HCT116 (cell line): Measurements from ENCODE around the gene ZNF213. TPM values are rescaled to one million over a fixed set of nuclear protein-coding genes. Genes with fewer than 3 reads are reported as not detected.

Experiments used
- ATAC-seq: fragments of 200-7000 bp; cut with Tn5 transposase; 2 replicates; pipeline ENCODE4 v1.9.1; 2020; ENCODE audit warnings: mild to moderate bottlenecking, moderate library complexity
- BruUV-seq: library from RNA; stranded (reverse); fragments of 400-500 nt; replicated peaks from 2 replicates; lab custom pipeline; 2021; lab: Mats Ljungman, UMichigan
- CTCF ChIA-PET: fragments of 300-600 bp; sonication (Branson Sonifier 250); formaldehyde crosslinking; loops from one replicate; lab custom pipeline; 2021; ENCODE audit warnings: antibody characterized with exemption; lab: Charles Lee
- POLR2A ChIA-PET: fragments of 300-600, 350-600 bp; sonication (Branson Sonifier 250); formaldehyde crosslinking; loops from one replicate; lab custom pipeline; 2021; ENCODE audit warnings: antibody characterized with exemption; lab: Charles Lee
- RAD21 ChIA-PET, 2 experiments: fragments of 300-600 bp; sonication (Branson Sonifier 250); formaldehyde crosslinking; loops; one replicate each; lab custom pipeline; 2023; ENCODE audit warnings: low total read pairs in 2 of 2; ENCODE audit not compliant: uncharacterized antibody in 2 of 2, unreplicated experiment in 2 of 2, low non-redundant PET in 1 of 2; lab: Charles Lee
- DNase-seq: peaks from one replicate; pipeline ENCODE4 v3.0.0-alpha.2; 2010; ENCODE audit warnings: low read depth, low spot score
- H2AFZ ChIP-seq: fragments of 200-600 bp; shearing (Covaris generic), sonication (generic); 2 replicates; pipeline ENCODE4 v1.6.1; 2017; ENCODE audit warnings: low read depth, mixed run types, mixed read lengths, antibody characterized with exemption, low read length; ENCODE audit not compliant: poor library complexity, severe bottlenecking
- H3K27ac ChIP-seq: 2 replicates; pipeline ENCODE4 v1.5.1; 2012; ENCODE audit warnings: low read depth, low read length
- H3K27me3 ChIP-seq: fragments of 200-600 bp; sonication (generic); 2 replicates; pipeline ENCODE4 v1.6.1; 2016; ENCODE audit warnings: mixed run types, low read length, mixed read lengths; ENCODE audit not compliant: insufficient read depth
- H3K36me3 ChIP-seq, 2 experiments: fragments of 200-500 bp in 1 of 2; fragments of 200-600 bp in 1 of 2; sonication (Bioruptor generic) in 1 of 2; sonication (generic) in 1 of 2; 2 replicates each; pipeline versions ENCODE4 v1.5.1 to v1.6.1; 2014 to 2016; ENCODE audit warnings: low read length in 2 of 2, inconsistent platforms in 1 of 2, mixed read lengths in 1 of 2, mixed run types in 1 of 2; ENCODE audit not compliant: insufficient read depth in 2 of 2, control insufficient read depth in 1 of 2
- H3K4me1 ChIP-seq, 2 experiments: fragments of 200-600 bp in 1 of 2; sonication (generic) in 1 of 2; 2 replicates each; pipeline versions ENCODE4 v1.5.1 to v1.6.1; 2012 to 2017; ENCODE audit warnings: low read length in 2 of 2, inconsistent platforms in 1 of 2, mild to moderate bottlenecking in 1 of 2, mixed read lengths in 1 of 2, mixed run types in 1 of 2, moderate library complexity in 1 of 2; ENCODE audit not compliant: insufficient read depth in 2 of 2, control insufficient read depth in 1 of 2
- H3K4me2 ChIP-seq: fragments of 200-600 bp; sonication (generic); 2 replicates; pipeline ENCODE4 v1.6.1; 2017; ENCODE audit warnings: mixed run types, low read length, mixed read lengths
- H3K4me3 ChIP-seq, 2 experiments: fragments of 200-600 bp in 1 of 2; sonication (generic) in 1 of 2; replicated peaks in 1 of 2; 2 replicates each; pipeline ENCODE4 v1.5.1; 2011 to 2016; ENCODE audit warnings: low read length in 2 of 2, control low read depth in 1 of 2, low read depth in 1 of 2, mild to moderate bottlenecking in 1 of 2, mixed read lengths in 1 of 2, mixed run types in 1 of 2
- H3K79me2 ChIP-seq: fragments of 200-600 bp; sonication (generic); 2 replicates; pipeline ENCODE4 v1.6.1; 2017; ENCODE audit warnings: mild to moderate bottlenecking, mixed run types, low read length, moderate library complexity, mixed read lengths; ENCODE audit not compliant: insufficient read depth
- H3K9ac ChIP-seq: fragments of 200-600 bp; sonication (generic); 2 replicates; pipeline ENCODE4 v1.6.1; 2016; ENCODE audit warnings: low read length, mixed read lengths
- H3K9me2 ChIP-seq: fragments of 200-600 bp; sonication (generic), shearing (Covaris generic); 2 replicates; pipeline ENCODE4 v1.6.1; 2017; ENCODE audit warnings: mixed run types, mild to moderate bottlenecking, moderate library complexity; ENCODE audit not compliant: insufficient read depth
- H3K9me3 ChIP-seq, 2 experiments: fragments of 200-500 bp in 1 of 2; fragments of 200-600 bp in 1 of 2; sonication (Bioruptor generic) in 1 of 2; sonication (generic) in 1 of 2; 2 replicates each; pipeline ENCODE4 v1.6.1; 2014 to 2017; ENCODE audit warnings: low read length in 2 of 2, mixed read lengths in 2 of 2, inconsistent platforms in 1 of 2, low read depth in 1 of 2, mild to moderate bottlenecking in 1 of 2, mixed run types in 1 of 2, moderate library complexity in 1 of 2; ENCODE audit not compliant: control insufficient read depth in 1 of 2, insufficient read depth in 1 of 2
- H4K20me1 ChIP-seq: fragments of 200-600 bp; sonication (generic), shearing (Covaris generic); 2 replicates; pipeline ENCODE4 v1.6.1; 2017; ENCODE audit warnings: mixed run types, mild to moderate bottlenecking, moderate library complexity; ENCODE audit not compliant: insufficient read depth
- CEBPB ChIP-seq: IDR thresholded peaks from 2 replicates; pipeline ENCODE4 v1.6.1; 2012; ENCODE audit warnings: low read depth
- EGR1 ChIP-seq: IDR thresholded peaks from 2 replicates; pipeline ENCODE4 v1.6.1; 2012; ENCODE audit warnings: low read depth
- ELF1 ChIP-seq: IDR thresholded peaks from 2 replicates; pipeline ENCODE4 v1.6.1; 2012; ENCODE audit warnings: low read depth, borderline replicate concordance
- EZH2 ChIP-seq: fragments of 200-600 bp; sonication (generic); IDR thresholded peaks from 2 replicates; pipeline ENCODE4 v1.6.1; 2017; ENCODE audit warnings: antibody characterized with exemption, mixed run types
- EZH2phosphoT487 ChIP-seq: fragments of 200-600 bp; IDR thresholded peaks from 2 replicates; pipeline ENCODE4 v1.6.1; 2018; ENCODE audit warnings: antibody characterized with exemption, borderline replicate concordance
- FOSL1 ChIP-seq: IDR thresholded peaks from 2 replicates; pipeline ENCODE4 v1.6.1; 2012; ENCODE audit warnings: low read depth
- JUND ChIP-seq: IDR thresholded peaks from 2 replicates; pipeline ENCODE4 v1.6.1; 2012
- POLR2A ChIP-seq: IDR thresholded peaks from 2 replicates; pipeline ENCODE4 v1.7.0; 2011; ENCODE audit warnings: borderline replicate concordance; ENCODE audit not compliant: insufficient read depth, insufficient read length; ENCODE audit errors: extremely low read depth
- POLR2AphosphoS5 ChIP-seq: IDR thresholded peaks from 2 replicates; pipeline ENCODE4 v1.6.1; 2011; ENCODE audit warnings: mild to moderate bottlenecking, low read depth, low read length, moderate library complexity
- RAD21 ChIP-seq: IDR thresholded peaks from 2 replicates; pipeline ENCODE4 v1.6.1; 2012; ENCODE audit warnings: low read depth, mild to moderate bottlenecking
- SIN3A ChIP-seq: IDR thresholded peaks from 2 replicates; pipeline ENCODE4 v1.6.1; 2012; ENCODE audit warnings: low read depth
- SP1 ChIP-seq: IDR thresholded peaks from 2 replicates; pipeline ENCODE4 v1.6.1; 2012; ENCODE audit warnings: low read depth
- SRF ChIP-seq: IDR thresholded peaks from 2 replicates; pipeline ENCODE4 v1.6.1; 2012; ENCODE audit warnings: low read depth
- TCF7L2 ChIP-seq: IDR thresholded peaks from 2 replicates; pipeline ENCODE4 v1.7.0; 2011; ENCODE audit warnings: borderline replicate concordance, inconsistent platforms; ENCODE audit not compliant: insufficient read depth, insufficient read length; ENCODE audit errors: extremely low read depth
- ZFX ChIP-seq: fragments of 450-650 bp; IDR thresholded peaks from 2 replicates; pipeline ENCODE4 v1.6.1; 2017
- ZNF274 ChIP-seq: fragments of 200-500 bp; sonication (Bioruptor generic); IDR thresholded peaks from 2 replicates; pipeline ENCODE4 v1.6.1; 2014; ENCODE audit warnings: mild to moderate bottlenecking, low read depth, low read length, inconsistent platforms
- intact Hi-C: fragments of 100-400 bp; cut with micrococcal nuclease; formaldehyde crosslinking; loops from 2 replicates; pipeline ENCODE4 v1.10.0; 2022
- total RNA-seq: library from RNA; stranded (reverse); gene quantifications from one replicate; pipeline ENCODE4 v1.2.1, GENCODE V29; 2021; ENCODE audit not compliant: unreplicated experiment
- TF ChIP-seq, protein P1 (sequence below): IDR thresholded peaks from 2 replicates; pipeline ENCODE4 v1.6.1; 2011; ENCODE audit warnings: mild to moderate bottlenecking, low read length, moderate library complexity; ENCODE audit not compliant: insufficient replicate concordance; ENCODE audit errors: extremely low read depth
- TF ChIP-seq, protein P2 (sequence below): IDR thresholded peaks from 2 replicates; pipeline ENCODE4 v1.6.1; 2012
- TF ChIP-seq, protein P3 (sequence below): IDR thresholded peaks from 2 replicates; pipeline ENCODE4 v1.6.1; 2012; ENCODE audit warnings: low read depth
- TF ChIP-seq, protein P4 (sequence below), 3 experiments: fragments of 200-600 bp in 1 of 3; sonication (generic) in 1 of 3; IDR thresholded peaks in 2 of 3; conservative IDR thresholded peaks in 1 of 3; 2 replicates each; pipeline ENCODE4 v1.5.1; 2012 to 2017; ENCODE audit warnings: low read depth in 2 of 3, low read length in 2 of 3, antibody characterized with exemption in 1 of 3, borderline replicate concordance in 1 of 3, control low read depth in 1 of 3, mild to moderate bottlenecking in 1 of 3, mixed read lengths in 1 of 3, mixed run types in 1 of 3, moderate library complexity in 1 of 3; ENCODE audit not compliant: insufficient read depth in 1 of 3

Gene ZNF213
- total RNA-seq, 1 experiment from 2014 or later: 11.0 TPM

DNA sequence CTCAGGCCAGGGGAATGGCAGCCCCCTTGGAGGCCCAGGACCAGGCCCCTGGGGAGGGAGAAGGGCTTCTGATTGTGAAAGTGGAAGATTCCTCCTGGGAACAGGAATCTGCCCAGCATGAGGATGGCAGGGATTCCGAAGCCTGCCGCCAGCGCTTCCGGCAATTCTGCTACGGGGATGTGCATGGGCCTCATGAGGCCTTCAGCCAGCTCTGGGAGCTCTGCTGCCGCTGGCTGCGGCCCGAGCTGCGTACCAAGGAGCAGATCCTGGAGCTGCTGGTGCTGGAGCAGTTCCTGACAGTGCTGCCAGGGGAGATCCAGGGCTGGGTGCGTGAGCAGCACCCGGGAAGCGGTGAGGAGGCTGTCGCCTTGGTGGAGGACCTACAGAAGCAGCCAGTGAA lies 2.4 kb downstream of the ZNF213 start:
- peaks cover 0 to 3% of the 10 kb centered on the region in 2 experiments; a peak in 1 of 4 replicates for H3K36me3 ChIP-seq
- POLR2A ChIA-PET: interaction anchor here (0.8 kb wide), 1 partner anchor 26 kb away, joined by 5 read pairs; no protein-coding TSS in a partner anchor
- H3K27me3 ChIP-seq: no peaks in the 10 kb centered on the region
- no peaks in the 10 kb centered on the region for H3K9me3 ChIP-seq
- no peak overlapping the region for H3K9ac ChIP-seq
- no peaks in the 10 kb centered on the region for H4K20me1 ChIP-seq
- H3K79me2 ChIP-seq: peaks cover 34% of the 10 kb centered on the region
- RAD21 ChIA-PET: no interaction called here
- no peak for ATAC-seq
- no peak overlapping the region for H2AFZ ChIP-seq
- peaks cover 9% of the 10 kb centered on the region in 2 experiments for H3K4me1 ChIP-seq
- H3K4me2 ChIP-seq: no peak overlapping the region
- DNase-seq: no peak
- intact Hi-C loops: no loop called here
- H3K4me3 ChIP-seq: no peak overlapping the region
- H3K9me2 ChIP-seq: no peaks in the 10 kb centered on the region
- BruUV-seq: no TSS peak
- TF ChIP-seq, protein P1, sequence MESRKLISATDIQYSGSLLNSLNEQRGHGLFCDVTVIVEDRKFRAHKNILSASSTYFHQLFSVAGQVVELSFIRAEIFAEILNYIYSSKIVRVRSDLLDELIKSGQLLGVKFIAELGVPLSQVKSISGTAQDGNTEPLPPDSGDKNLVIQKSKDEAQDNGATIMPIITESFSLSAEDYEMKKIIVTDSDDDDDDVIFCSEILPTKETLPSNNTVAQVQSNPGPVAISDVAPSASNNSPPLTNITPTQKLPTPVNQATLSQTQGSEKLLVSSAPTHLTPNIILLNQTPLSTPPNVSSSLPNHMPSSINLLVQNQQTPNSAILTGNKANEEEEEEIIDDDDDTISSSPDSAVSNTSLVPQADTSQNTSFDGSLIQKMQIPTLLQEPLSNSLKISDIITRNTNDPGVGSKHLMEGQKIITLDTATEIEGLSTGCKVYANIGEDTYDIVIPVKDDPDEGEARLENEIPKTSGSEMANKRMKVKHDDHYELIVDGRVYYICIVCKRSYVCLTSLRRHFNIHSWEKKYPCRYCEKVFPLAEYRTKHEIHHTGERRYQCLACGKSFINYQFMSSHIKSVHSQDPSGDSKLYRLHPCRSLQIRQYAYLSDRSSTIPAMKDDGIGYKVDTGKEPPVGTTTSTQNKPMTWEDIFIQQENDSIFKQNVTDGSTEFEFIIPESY: no peak
- no peak for TF ChIP-seq FOSL1
- TF ChIP-seq SIN3A: no peak
- no peak for TF ChIP-seq SP1
- TF ChIP-seq POLR2AphosphoS5: no peak
- no peak for TF ChIP-seq EZH2phosphoT487
- TF ChIP-seq, protein P2, sequence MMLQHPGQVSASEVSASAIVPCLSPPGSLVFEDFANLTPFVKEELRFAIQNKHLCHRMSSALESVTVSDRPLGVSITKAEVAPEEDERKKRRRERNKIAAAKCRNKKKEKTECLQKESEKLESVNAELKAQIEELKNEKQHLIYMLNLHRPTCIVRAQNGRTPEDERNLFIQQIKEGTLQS: no peak
- TF ChIP-seq RAD21: no peak
- TF ChIP-seq, protein P3, sequence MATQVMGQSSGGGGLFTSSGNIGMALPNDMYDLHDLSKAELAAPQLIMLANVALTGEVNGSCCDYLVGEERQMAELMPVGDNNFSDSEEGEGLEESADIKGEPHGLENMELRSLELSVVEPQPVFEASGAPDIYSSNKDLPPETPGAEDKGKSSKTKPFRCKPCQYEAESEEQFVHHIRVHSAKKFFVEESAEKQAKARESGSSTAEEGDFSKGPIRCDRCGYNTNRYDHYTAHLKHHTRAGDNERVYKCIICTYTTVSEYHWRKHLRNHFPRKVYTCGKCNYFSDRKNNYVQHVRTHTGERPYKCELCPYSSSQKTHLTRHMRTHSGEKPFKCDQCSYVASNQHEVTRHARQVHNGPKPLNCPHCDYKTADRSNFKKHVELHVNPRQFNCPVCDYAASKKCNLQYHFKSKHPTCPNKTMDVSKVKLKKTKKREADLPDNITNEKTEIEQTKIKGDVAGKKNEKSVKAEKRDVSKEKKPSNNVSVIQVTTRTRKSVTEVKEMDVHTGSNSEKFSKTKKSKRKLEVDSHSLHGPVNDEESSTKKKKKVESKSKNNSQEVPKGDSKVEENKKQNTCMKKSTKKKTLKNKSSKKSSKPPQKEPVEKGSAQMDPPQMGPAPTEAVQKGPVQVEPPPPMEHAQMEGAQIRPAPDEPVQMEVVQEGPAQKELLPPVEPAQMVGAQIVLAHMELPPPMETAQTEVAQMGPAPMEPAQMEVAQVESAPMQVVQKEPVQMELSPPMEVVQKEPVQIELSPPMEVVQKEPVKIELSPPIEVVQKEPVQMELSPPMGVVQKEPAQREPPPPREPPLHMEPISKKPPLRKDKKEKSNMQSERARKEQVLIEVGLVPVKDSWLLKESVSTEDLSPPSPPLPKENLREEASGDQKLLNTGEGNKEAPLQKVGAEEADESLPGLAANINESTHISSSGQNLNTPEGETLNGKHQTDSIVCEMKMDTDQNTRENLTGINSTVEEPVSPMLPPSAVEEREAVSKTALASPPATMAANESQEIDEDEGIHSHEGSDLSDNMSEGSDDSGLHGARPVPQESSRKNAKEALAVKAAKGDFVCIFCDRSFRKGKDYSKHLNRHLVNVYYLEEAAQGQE: no peak
- no peak for TF ChIP-seq ZFX
- no peak for TF ChIP-seq TCF7L2
- TF ChIP-seq CEBPB: no peak
- TF ChIP-seq POLR2A: no peak
- TF ChIP-seq ELF1: no peak
- TF ChIP-seq ZNF274: no peak
- TF ChIP-seq EZH2: no peak
- TF ChIP-seq, protein P4, sequence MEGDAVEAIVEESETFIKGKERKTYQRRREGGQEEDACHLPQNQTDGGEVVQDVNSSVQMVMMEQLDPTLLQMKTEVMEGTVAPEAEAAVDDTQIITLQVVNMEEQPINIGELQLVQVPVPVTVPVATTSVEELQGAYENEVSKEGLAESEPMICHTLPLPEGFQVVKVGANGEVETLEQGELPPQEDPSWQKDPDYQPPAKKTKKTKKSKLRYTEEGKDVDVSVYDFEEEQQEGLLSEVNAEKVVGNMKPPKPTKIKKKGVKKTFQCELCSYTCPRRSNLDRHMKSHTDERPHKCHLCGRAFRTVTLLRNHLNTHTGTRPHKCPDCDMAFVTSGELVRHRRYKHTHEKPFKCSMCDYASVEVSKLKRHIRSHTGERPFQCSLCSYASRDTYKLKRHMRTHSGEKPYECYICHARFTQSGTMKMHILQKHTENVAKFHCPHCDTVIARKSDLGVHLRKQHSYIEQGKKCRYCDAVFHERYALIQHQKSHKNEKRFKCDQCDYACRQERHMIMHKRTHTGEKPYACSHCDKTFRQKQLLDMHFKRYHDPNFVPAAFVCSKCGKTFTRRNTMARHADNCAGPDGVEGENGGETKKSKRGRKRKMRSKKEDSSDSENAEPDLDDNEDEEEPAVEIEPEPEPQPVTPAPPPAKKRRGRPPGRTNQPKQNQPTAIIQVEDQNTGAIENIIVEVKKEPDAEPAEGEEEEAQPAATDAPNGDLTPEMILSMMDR (IDR thresholded peaks at IDR 0.05 in 2 of 3, conservative IDR thresholded peaks at IDR 0.05 in 1 of 3; ENCODE audit: borderline replicate concordance in 1 of 3, insufficient read depth in 1 of 3, low read depth in 2 of 3, low read length in 2 of 3): no peak
- no peak for TF ChIP-seq JUND
- no peak for TF ChIP-seq EGR1
- TF ChIP-seq SRF: no peak
- CTCF ChIA-PET: interaction anchor here (1.0 to 1.2 kb wide), 2 partner anchors 8 to 12 kb away, joined by 3 read pairs; no protein-coding TSS in a partner anchor
- H3K27ac ChIP-seq: no peak overlapping the region
